Left kidney (tissue), 2 donors: Measurements from ENCODE around the gene EPB41L4A. TPM values are rescaled to one million over a fixed set of nuclear protein-coding genes. Genes with fewer than 3 reads are reported as not detected.
"Not testable (repeated sequence)": the region's sequence is repeated elsewhere in the genome, so short reads cannot be mapped to it uniquely, and the experiment has no call there.

Experiments used
- DNase-seq: peaks from one replicate; pipeline ENCODE4 v3.0.0-alpha.2; 2013
- polyA plus RNA-seq: library from polyadenylated mRNA; unstranded; fragments of 120-200 nt; gene quantifications from one replicate; pipeline ENCODE4 v1.2.1, GENCODE V29; 2013; ENCODE audit not compliant: insufficient read length

Gene EPB41L4A
- polyA plus RNA-seq, 1 donor = 30.8 TPM

DNA sequence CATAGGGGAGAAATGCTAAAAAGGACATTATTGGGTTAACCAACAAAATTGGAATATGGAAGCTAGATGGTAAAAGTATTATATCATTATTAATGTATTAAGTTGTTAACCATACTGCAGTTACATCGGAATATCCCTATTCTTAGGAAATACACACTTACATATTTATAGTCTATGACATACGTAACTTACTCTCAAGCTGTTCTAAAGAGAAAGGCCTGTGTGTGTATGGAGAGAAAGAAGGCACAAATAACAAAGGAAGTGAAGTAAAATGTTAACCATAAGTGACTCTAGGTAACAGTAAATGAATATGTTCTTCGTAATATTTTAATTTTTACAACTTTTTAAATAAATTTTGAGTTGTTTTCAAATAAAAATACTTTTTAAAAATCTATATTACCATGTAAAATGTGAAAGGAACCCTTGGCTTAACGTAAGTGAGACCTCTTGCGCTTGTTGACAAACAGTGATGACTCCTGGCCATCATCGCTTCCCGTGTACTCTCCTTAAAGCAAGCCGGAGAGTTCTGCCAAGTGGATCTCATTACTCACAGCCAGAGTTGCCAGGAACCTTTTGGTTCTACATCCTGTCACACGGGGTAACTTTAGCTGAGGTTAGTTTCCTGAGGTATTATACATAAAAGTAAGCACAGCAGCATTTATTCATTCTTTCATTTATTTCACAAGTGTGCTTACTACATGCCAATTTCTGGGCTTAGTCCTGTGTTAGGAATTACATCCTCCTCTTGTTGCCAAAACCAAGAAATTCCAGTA, 165.4 kb downstream of the EPB41L4A start:
- DNase-seq = no peak

DNA sequence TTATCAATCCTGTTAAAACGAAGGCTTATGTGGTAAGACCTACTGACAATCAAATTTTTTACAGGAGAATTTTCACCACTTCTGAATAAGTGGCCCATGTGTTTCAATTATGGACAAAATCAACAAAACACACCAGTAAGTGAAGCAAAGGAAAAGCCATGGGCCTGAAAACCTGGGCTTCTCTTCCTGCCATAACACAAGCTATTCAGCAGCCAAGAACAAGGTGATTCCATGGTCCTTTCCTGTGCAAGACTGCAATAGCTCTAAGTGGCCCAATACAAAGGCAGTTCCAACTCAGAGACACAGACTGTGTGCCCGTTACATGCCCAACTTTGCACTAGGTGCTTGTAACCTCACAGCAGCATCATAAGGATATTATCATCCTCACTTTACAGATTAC, 168.5 kb downstream of the EPB41L4A start:
- DNase-seq = no peak

DNA sequence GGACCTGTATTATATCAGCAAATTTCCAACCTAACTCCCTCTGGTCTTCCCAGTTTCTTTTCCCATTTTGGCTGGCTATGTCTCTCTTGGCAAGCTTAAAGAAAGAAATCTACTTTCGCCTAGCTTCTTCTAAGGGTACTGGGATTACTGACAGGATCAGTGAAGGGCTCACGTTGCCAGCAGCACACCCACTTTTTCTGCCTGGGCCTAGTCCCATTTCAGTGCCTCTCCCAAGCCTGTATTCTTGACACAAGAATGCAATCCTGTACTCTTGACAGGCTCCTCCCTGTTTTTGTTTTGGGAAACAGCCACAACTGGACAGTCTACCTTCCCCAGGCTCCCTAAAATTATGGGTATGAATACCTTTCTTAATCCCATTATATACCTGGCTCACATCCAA, 170.5 kb downstream of the EPB41L4A start:
- no peak for DNase-seq

DNA sequence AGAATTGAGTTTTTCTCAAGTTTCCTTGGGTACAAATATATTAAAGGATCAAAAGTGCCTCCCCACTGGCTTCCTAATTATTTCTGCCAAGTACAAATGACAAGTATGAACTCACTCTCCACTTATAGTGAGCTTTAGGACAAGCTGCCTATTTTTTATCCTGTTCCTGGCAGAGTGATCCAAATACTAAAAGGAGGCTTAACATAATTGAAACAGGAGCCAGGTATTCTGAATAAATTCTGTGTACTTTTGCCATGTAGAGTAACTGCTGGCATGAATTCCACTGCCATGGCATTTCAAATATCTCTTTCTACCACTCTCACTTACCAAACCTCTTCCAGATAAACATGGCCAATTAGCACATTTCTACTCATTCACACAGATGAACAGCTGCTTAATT, 171.1 kb downstream of the EPB41L4A start:
- no peak for DNase-seq

DNA sequence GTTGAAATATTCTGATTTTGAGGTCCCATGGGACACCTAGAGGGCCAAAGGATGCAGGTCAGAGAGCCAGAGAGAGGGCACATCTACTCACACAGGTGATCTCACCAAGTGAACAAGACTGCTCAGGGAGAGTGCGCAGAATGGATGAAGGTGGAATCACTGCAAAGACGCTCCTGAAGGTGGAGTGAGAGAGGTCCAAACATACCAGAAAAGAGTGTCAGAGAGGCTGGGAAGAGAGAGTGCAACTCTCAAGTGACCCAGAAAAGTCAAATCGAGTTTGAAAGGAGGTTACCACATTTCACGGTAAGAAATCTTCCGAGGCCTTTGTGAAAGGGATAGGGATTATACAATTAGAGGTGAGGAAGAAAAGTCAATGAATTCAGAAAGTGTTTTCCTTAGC, 173.4 kb downstream of the EPB41L4A start:
- no peak for DNase-seq

DNA sequence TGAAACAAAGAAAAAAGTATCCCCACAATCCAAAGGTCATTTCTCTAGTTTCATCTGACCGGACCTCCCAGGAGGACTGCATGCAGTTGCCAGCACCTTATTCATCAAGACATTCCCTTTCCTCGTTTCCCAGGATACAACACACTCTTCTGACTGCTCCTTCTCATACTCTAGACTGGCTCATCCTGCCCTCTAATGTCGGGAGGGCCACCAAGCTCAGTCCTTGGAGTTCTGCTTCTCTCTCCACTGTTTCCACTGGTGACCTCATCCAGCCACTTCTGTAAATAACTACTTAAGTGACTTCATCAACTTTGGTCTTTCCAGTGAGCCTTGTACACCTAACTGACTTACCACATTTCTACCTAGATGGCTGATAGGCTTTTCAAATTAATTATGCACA, 179.1 kb downstream of the EPB41L4A start:
- no peak for DNase-seq

DNA sequence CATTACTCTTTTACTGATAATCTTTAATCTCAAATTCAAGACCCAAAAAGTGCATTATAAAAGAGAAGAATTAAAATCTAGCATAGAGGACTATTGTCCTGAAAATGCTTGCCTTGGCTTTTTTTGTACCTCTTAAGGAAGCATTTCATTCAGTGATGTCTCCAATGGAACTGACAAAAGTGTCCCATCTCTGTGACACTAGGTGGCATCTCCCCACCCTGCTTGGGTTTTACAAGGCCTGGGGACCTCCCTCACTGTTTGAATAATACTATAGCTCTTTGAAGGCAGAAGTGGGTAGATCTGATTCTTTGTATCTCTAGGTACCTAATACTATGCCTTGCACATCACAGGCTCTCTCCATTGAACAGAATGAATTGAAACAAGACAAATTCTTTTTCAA, 180.6 kb downstream of the EPB41L4A start:
- DNase-seq = no peak

DNA sequence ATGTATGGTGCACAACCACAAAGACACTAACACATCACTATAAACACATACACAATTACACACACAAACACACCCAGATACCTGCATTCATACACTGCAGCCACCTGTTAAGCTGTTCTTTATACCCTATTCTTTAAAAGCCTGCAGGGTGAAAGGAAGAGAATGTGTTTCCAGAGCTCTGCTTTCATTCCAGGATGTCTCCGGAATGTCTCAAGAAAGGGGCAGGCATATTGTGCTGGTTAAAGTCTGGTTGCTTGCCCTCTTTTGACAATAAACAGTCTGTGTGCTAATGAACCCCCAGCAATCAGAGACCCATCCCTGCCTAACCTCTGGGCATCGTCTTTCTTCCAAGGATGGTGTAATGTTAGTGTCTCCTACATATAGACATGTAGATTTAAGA, 181.6 kb downstream of the EPB41L4A start:
- DNase-seq = no peak

DNA sequence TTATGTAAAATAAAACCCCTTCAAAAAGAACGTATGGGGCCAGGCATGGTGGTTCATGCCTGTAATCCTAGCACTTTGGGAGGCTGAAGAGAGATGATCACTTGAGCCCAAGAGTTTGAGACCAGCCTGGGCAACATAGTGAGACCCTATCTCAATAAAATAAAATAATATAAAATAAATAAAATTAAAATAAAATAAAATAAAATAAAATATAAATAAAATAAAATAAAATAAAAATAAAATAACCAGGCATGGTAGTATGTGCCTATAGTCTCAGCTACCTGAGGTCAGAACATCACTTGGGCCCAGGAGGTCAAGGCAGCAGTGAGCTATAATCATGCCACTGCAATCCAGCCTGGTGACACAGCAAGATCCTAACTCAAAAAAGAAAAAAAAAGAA, 185.1 kb downstream of the EPB41L4A start:
- no peak for DNase-seq

DNA sequence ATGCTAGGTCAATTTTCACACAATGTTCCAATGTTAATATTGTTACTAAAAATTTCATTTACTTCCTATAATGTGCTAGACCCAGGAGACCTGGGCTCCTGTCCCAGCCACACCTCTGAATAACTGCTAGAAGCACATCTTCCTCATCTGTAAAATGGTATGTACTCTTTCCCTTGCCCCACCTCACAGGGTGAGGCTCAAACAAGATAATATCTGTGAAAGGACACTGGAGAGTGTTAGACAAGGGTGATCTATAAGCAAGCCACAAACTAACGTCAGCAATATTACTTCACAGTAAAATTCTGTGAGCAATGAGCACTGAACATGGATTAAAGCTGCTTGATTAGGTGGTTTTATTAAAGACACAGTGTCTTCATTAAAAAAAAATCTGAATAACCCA, 186.4 kb downstream of the EPB41L4A start:
- DNase-seq = no peak

DNA sequence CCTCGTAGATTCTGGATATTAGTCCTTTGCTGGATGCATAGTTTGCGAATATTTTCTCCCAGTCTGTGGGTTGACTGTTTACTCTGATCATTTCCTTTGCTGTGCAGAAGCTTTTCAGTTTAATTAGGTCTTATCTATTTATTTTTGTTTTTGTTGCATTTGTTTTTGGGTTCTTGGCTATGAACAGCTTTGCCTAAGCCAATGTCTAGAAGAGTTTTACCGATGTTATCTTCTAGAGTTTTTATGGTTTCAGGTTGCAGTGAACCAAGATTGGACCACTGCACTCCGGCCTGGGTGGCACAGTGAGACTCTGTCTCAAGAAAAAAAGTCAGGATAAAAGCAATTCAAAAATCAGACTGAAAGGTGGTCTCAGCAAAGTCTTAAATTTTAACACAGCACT, 188.5 kb downstream of the EPB41L4A start:
- DNase-seq = no peak

DNA sequence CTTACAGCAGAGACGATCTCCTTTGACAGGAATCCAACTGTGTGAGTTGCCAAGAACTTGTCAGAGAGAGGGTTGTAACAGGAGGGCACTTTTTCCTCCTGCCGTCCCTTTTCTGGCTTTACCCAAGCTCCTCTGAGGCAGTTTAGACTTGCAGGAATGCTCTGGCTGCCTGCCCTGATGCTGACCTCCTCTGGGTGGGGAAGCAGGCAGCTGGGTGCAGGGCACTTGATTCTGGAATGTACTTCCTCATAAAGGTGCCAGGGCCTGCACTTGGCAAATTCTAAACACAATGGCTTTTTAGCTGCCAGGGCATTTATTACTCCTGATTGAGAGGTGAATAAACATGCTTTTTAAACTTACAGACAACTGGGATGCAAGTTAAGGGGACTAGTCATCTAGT, 190.4 kb downstream of the EPB41L4A start:
- peak; percentile 41 for DNase-seq

DNA sequence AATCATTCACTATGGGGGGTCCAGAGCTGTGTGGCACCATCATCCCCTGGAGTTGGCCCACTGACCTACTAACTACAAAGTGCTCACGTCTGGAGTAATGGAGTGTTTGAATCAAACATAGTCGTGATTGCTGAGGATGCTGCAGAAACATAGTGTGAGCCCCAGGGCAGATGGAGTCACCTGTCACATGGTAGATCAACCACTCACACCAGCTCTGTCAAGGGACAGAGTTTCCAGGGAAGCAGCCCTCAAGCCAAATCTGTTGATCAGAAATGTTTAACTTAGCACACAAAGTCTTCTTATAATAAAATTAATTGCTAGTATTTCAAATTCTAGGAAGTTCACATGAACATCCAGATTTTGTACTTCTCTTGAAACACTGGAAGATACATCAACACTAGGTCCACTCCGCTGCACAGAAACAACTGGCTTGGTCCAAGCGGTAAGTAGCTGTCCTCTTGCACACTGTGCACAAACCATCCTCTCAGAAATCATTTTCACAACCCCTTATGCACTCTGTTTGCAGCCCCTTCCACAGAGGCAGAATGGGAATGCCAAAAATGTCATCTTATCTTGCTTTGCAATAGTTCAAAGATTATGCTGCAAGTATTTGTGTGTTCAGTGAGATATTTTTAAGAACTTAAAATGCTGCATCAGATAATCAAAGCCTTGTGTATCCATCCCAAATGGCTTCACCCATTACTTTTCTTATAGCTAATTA, 191.0 kb downstream of the EPB41L4A start:
- no peak for DNase-seq

DNA sequence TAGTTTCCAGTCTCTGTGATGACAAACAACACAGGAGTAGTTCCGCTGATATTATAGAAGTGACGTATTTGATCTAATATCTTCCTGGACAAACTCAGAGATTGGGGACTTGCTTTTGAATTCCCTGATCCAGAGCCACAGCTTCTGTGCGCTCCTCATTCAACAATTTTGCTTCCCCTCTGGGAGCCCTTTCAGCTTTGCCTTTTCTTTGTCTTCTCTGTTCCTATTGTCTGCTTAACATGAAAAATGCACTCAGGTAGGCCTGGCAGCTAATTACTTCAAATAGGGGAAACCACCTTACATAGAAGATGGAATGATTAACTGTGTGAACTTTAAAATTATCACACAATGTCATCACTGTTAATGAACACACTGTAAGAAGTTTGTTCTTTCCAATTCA, 192.9 kb downstream of the EPB41L4A start:
- no peak for DNase-seq

DNA sequence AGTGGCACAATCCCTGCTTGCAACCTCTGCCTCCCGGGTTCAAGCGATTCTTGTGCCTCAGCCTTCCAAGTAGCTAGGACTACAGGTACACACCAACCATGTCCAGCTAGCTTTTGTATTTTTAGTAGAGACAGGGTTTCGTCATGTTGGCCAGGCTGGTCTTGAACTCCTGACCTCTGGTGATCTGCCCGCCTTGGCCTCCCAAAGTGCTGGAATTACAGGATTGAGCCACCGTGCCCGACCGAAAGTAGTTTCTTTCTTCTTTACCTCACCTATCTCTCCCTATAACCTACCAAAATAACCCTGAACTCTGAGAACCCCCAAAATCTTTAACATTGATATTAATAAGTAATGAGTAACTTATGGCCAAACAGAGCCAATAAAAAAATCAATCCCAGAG, 196.1 kb downstream of the EPB41L4A start:
- not testable (repeated sequence) for DNase-seq

DNA sequence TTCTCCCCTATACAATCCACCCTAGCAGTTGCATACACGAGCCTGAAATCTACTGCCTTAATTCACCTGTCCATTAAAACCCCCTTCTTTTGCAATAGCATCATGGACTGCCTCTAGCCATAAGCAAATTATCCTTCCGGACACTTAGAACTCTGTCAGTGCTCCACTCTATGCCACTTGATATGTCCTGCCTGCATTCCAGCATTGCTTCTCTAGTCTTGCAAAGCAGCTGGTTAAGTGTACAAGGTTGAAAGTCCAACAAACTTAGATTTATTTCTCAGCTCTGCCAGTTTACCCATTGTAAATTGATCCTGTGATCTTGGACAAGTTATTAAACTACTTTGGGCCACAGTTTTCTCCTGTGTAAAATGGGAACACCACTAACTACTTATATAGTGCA, 197.9 kb downstream of the EPB41L4A start:
- no peak for DNase-seq

DNA sequence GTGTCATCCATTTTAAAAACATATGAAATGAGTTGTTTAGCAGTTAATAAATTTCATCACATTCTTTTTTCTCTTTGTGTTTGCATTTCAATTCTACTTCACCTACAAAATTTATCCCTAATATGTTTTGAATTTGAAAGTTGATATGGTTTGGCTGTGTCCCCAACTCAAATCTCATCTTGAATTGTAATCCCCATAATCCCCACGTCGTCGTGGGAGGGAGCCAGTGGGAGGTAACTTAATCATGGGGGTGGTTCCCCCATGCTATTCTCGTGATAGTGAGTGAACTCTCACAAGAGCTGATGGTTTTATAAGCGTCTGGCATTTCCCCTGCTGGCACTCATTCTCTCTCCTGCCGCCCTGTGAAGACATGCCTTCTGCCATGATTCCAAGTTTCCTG, 200.1 kb downstream of the EPB41L4A start:
- no peak for DNase-seq

DNA sequence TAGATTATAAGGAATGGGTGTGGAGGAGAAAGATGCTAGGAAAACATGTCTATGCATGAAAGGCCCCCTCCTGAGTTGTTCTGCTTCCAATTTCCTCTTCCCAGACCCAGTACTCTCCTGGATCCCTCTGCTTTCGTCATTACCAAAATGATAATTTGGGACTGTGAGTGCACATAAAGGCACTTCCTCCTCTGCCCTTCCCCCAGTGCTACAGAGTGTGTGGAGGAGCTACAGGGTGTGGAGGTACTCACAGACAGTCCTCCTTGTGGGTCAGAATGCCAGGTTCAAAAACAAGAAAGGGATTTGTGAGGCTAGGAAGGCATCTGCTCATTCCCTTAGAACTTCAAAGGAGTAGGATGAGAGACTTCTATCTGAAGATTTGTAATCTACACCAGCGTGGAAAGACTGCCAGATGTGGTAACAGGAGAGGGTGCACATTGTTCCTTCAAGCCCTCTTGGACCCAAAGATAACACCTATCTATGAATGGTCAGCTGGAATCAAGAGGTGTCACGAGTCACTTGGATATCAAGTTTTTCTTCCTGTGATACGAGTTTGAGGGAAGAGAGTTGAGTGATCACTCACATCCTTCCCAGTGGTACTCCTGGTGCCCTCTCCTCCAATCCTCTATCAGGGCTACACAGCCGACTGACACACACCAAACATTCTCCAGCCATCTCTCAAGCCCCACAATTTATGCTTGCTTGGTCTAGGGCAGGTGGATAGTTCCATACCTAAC, 201.1 kb downstream of the EPB41L4A start:
- DNase-seq = no peak

DNA sequence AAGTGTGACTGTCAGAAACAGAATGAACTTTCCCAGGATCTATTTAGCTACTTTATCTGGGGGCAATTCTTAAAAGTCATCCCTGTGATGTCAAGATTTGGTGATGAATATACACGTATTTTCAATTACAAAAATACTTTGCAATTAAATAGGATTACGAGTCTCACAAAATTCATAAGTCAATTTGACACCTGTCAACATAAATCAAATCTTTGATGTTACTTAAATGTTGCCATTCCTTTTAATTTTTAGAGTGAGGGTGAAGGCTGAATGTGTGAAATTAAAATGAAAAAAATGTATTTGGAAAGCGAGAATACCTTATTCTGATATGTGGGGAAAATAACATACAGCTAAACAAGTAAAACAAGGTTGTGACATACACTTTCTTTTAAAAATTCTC, 202.9 kb downstream of the EPB41L4A start:
- DNase-seq = no peak

DNA sequence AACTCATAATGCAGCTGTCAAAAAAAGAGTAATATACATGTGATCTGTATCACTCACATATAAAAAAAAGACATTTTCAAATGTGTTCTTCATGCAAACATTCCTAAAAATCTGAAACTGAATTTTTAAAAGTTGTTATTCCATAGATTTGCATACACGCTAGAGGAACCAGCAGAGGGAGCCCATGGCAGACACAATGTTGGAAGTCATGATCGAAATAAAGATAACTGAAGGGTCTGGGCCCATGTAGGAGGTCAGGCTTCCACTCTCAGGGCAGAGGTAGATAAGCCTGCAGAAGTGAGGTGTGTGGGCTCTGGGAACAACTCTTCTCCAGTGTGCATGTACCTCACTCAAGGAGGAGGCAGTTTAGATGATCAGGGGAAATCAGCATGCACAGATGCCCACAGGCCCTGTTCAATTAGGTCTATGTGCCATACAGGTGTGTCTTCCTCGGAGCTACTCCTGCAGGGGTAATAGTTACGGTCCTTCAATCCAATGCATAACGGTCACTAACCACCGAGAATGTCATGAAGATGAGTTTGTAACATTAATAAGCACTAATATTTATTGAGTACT, 208.6 kb downstream of the EPB41L4A start:
- no peak for DNase-seq

DNA sequence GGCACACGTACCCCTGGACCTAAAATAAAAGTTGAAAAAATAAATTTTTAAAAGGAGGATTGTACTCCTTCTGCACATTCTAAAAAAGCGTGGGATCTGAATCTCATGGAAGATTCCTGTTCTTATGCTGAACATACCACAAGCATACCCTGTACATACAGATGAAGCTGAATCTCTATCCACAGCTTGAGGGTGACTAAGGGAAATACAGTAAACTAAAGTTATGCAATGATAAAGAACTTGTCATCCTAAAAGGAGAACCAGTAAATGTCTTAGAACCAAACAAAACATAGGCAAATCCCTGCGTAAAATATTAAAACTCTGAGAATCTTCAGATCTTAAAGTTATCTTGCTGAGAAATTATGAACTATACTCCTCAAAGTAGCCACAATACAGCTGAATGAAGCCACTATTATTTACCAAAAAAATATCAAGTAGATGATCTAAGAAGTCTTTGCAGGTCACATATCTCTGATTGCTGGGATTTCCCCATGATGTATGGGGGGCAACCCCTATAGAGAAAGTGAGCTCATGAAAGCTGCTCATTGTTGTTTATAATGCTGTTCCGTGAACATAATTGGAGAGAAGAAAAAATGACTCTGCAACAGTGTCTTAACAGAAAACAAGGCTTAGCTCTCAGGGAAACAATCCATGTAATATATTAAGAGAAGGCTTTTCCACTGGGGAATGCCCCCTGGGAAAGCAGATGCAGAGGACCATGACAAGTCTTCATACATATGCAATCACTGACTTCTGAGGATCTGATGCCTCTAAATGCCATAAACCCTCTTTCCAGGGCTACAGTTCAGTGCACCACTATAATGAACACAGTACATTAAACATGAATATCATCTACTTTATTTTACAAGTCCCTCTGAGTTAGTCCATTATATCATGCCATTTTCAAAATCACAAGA, 210.1 kb downstream of the EPB41L4A start:
- no peak for DNase-seq

DNA sequence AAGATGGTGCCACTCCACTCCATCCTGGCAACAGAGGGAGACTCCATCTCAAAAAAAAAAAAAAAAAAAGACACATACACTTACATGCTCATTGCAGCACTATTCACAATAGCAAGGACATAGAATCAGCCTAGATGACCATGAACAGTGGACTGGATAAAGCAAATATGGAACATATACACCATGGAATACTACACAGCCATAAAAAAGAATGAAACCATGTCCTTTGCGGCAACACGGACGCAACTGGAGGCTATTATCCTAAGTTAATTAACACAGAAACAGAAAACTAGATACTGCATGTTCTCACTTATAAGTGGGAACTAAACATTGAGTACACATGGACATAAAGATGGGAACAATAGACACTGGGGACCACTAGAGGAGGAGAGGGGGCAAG, 210.9 kb downstream of the EPB41L4A start:
- not testable (repeated sequence) for DNase-seq
